ENCODE data around the gene SDR42E2. TPM values are rescaled to one million over a fixed set of nuclear protein-coding genes. Genes with fewer than 3 reads are reported as not detected.
"Not testable (repeated sequence)": the region's sequence is repeated elsewhere in the genome, so short reads cannot be mapped to it uniquely, and the experiment has no call there.

Gene SDR42E2
- polyA plus RNA-seq, 1 donor, result 0.22 TPM

DNA sequence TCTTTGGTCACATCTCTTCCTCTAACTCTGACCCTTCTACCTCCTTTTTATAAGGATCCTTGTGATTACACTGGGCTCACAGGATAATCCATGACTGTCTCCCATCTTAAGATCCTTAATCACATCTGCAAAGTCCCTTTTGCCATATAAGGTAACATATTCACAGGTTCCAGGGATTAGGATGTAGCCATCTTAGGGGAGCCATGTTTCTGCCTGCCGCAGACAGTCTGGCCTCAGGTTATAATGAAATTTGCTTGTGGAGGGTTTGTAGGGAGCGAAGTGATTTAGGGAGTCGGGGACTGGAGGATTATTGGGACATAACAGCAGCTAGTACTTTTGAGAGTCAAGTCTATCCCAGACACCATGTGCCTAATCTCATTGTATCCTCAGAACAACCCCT, 51.5 kb downstream of the SDR42E2 start:
- no peak for DNase-seq

DNA sequence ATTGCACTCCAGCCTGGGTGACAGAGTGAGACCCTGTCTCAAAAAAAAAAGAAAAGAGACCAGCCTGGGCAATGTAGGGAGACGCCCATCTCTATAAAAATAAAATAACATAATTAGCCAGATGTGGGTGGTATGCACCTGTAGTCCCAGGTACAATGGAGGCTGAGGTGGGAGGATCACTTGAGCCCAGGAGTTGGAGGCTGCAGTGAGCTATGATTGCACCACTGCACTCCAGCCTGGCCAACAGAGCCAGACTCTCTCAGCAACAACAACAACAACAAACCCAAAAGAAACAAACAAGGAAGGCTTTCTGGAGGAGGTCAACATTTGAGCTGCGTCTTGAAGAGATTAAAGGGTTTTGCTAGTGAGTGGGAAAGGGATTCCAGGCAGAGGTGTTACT, 52.1 kb downstream of the SDR42E2 start:
- no peak for DNase-seq

DNA sequence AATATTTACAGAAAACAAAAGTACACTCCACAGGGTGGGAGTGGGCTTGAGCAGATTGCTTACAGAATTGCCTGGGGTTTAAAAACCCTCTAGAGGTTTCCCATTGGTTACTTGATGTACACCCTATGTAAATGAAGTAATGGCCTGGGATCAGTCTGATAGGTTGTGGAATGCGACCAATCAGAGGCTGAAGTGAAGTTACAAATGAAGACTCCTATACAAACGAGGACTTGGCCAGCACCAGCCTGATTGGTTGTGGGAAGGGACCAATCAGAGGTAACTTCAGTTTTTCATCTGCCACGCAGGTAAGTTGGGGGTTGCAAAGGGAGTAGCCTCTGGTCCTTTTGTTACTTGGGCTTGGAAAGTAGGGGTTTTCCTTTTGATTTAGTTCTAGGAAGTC, 52.6 kb downstream of the SDR42E2 start:
- no peak for DNase-seq

DNA sequence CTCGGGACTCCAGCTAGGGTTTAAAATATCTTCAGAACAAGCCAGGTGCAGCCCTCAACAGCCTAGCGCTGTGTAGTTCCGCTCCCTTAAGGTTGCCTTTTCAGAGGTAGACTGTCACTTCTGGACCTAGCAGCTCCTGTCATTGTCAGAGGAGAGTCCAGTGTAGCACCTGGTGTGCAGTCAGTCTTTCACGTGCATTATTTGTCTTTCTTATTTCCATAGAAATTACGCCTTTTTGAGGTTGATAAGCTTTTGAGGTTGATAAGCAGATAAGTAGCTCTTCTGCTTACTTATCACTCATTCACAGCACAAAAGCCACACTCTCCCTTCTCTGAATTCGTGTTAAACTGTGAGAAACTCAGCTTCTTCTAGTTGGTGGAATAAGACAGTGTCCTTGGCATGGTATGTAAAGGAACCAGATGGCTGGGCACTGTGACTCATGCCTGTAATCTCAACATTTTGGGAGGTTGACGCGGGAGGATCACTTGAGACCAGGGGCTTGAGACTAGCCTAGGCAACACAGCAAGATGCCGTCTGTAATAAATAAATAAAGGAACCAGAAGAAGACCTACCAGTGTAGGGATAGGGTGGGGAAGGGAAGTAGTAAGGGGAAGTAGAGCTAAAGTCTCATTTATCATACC, 54.0 kb downstream of the SDR42E2 start:
- DNase-seq, result no peak

DNA sequence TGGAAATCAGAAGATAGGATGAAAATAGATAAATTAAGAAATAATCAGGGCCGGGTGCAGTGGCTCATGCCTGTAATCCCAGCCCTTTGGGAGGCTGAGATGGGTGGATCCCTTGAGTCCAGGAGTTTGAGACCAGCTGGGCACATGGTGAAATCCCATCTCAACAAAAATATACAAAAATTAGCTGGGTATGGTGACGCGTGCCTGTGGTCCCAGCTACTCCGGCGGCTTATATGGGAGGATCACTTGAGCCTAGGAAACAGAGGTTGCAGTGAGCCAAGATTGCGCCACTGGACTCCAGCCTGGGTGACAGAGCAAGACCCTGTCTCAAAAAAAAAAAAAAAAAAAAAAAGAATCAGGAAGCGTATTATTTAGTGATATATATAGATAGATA, 54.5 kb downstream of the SDR42E2 start:
- not testable (repeated sequence) for DNase-seq

DNA sequence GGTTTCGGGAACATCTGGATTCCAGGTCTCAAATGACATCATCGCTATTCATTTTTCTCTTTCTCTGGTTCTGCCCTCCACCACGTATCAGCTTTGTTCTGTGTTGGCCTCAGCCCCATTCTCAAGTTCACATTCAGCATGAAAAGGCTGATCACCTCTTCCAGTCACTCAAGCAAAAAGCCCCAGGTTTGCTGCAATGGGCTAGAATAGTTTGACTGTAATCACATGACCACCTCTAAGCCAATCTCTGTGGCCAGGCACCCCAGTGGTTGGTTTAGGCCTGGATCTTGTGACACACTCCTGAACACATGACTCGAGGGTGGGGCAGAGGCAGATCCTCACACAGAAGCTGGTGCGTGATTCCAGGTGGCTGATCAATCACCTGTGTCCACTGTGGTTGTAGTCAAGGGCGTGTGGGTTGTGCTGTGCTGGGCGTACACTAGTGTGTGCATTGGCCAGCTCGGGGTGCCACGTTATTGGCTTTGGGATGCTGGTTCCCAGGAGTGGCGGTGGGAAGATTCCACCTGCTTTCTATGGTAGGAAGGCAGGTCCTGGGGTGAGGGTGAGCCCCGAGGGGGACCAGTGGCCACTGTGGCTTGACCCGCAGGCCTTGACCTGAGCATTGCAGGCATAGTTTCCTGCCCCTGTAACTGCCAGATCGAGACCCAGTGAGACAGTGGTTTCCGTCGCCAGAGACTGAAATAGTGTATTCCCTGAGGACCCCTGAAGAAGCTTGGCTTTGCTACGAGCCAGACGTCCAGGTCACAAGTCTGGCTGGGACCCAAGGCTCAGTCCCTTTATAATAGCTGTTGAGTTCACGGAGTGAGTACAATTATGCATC, 55.8 kb downstream of the SDR42E2 start:
- no peak for DNase-seq

DNA sequence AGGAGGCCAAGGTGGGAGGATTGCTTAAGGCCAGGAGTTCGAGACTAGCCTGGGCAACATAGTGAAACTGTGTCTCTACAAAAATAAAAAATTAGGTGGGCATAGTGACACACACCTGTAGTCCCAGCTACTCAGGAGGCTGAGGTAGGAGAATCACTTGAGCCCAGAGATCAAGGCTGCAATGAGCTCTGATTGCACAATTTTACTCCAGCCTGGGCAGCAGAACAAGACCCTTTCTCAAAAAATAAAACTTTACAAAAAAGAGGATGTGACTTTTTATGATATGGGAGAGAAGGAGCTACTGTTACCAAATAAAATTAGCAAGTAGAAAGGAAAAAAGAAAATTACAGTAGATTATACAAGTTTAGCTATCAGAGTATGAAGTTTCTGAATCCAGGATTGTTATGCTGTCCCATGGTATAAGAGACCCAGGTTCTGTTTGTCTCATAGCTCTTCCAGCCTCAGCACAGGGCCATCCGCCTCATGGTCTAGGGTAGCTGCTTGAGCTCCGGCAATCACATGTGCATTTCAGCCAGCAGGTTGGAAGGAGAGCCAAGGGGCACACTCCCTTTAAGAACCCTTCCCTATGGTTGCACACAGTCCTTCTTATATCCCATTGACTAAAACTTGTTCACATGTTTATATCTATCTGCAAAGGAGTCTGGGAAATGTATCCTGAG, 57.2 kb downstream of the SDR42E2 start:
- no peak for DNase-seq

DNA sequence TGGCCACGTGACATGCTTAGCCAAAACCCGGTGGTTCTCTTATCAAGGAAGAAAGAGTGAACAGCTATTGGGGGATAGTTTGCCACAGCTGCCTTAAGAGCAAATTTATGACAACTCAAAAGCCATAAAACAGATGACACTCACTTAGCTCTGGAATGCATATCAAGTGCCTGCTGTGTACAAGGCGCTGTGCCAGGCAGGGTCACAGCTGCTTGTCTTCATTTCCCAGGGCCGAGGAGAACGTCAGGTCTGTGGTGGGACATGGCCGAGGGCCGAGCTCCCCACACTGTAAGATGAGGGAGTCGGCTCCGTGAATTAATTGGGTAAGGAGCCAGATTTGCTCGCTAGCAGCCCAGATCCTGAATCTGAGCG, 57.7 kb downstream of the SDR42E2 start:
- peak; percentile 29 for DNase-seq

DNA sequence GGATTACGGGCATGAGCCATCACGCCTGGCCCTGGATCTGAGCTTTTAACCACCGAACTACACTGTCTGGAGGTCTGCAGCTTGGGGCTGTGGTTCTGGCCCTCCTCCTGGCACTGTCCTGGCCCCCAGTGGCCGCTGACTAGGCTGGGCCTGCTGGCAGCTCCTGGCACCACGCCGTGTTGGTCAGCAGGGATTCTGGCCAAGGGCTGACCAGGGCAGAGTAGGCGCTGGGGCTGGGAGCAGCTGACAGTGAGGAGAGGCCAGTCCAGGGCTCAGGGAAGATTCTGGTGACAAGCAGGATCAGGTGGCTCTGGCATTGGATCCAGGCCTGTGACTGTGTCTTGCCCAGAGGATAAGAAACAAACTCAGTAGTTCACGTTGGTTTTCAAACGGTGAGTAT, 58.4 kb downstream of the SDR42E2 start:
- DNase-seq, result no peak

DNA sequence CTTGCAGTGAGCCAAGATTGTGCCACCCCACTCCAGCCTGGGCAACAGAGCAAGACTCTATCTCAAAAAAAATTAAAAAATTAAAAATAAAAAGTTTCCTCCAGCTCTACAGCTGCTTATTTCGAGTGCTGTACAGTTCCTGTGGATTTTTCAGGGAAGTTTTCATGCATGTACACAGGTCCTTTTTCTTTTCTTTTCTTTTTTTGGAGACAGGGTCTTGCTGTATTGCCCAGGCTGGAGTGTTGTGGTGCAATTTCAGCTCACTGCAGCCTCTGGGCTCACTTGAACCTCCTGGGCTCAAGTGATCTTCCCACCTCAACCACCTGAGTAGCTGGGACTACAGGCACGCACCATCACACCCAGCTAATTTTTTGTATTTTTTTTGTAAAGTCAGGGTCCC, 59.7 kb downstream of the SDR42E2 start:
- DNase-seq, result no peak

DNA sequence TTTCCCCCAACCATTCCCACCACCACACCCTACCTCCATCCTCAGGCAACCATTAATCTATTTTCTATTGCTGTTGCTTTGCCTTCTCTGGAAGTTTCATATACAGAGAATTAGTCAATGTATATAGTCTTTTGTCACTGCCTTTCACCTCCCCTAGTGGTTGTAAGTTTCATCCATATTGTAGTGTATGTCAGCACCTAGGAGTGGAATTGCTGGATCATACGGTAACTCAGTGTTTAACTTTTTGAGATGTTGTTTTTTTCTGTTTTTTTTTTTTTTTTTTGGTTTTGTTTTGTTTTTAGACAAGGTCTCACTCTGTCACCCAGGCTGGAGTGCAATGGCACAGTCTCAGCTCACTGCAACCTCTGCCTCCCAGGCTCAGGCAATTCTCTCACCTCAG, 60.7 kb downstream of the SDR42E2 start:
- no peak for DNase-seq

DNA sequence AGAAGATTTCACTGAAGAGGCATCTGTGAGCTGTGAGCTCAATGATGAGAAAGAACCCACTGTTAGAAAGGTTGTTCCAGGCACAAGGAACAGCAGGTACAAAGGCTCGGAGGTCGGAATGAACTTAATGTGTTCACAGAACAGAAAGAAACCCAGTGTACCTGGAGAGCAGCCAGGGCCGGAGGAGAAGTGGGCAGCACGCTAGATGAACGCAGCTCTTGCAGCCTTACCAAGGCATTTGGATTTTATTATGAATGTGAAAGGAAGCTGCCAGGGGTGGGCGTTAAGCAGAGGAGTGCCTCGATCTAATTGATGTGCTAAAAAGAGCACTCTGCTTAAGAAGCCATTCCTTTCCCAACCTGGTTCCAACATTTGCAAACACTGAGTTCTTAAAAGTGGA, 62.8 kb downstream of the SDR42E2 start:
- DNase-seq, result no peak

DNA sequence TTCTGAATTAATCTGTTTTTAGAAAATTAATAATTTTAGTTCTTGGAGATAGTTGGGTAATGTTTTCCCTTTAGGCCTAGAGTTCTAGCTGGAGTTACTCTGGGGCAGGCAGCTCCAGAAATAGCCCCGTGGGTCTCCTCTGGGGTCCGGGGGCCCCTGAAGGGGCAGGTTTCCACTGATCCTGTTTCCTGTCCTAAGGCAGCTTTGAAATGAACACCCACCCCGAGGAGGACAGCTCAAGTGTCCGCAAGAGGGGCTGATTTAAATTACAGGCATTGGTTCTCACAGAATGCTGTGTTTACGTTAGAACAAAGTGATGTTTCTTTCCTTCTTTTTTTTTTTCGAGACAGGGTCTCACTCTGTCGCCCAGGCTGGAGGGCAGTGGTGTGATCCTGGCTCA, 67.6 kb downstream of the SDR42E2 start:
- peak; percentile 18 for DNase-seq

DNA sequence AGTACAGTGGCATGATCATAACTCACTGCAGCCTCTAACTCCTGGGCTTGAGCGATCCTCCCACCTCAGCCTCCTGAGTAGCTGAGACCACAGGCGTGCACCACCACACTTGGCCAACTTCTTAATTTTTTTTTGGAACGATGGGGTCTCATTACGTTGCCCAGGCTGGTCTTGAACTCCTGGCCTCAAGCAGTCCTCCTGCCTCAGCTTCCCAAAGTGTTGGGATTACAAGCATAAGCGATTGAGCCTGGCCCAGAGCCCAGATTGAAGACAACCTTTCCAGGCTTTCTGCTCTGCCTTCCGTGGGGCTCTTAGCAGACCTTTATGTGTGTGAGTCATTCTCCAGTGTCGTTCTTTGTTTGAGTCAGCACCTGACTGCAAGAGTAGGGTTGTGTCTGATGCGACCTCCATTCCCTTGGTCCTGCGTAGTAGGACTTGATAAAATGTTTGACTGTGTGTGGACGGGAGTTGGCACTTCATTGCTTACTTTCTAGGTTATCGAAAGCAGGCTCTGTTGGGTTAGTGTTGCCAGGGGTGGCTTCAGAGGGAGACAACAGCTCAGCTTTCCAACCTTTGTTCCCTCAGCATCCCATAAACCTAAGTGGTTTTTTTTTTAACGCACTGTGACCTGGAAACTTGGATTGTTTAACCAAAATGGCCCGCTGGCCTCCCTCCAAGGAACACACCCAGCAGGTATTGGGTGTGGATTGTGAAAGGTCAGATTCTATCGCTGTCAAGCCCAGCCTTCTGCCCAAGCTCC, 70.2 kb downstream of the SDR42E2 start:
- DNase-seq, result no peak

DNA sequence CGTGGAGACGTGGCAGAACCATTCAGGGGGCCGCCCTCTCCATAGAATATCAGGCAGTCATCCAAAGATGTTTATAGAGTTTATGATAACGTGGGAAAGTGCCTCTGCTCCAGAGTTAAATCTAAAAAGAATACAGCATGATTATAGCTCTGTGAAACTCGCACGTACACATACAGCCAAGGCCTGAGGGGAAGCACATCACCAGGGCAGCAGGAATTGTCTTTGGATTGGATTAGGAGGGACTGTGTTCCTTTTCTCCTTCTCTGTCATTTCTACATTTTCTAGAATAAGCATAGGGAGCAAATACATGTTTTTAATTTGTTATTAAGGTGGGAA, 70.7 kb downstream of the SDR42E2 start:
- DNase-seq, result no peak

DNA sequence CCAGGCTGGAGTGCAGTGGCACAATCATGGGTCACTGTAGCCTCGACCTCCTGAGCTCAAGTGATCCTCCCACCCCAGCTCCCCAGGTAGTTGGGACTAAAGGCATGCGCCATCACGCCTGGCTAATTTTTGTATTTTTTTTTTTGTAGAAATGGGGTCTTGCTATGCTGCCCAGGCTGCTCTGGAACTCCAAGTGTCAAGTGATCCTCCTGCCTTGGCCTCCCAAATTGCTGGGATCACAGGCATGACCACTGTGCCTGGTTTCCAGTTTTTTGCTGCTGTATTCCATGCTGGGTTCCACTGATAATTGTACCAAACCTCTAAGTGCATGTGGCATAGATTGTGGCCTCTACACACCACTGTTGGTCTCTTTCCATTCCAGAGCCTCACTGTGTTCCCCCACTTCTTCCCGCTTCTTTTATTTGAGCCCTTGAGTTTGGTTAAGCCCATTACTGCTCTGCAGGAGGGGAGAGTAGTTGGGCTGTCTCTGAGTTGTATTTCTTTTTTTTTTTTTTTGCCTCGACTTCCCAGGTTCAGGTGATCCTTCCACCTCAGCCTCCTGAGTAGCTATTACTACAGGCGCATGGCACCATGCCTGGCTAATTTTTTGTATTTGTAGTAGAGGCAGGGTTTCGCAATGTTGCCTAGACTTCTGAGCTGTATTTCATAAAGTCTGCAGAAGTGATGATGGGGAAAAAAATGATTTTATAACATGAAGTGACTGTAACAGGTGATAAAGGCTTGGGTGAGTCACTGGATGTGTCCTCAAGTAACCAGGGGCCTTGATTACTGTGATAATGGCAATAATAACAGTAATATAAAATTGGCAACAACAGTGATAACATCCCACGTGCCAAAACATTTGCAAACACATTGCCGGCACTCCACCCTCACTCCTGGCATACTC, 73.8 kb downstream of the SDR42E2 start:
- DNase-seq, result no peak

DNA sequence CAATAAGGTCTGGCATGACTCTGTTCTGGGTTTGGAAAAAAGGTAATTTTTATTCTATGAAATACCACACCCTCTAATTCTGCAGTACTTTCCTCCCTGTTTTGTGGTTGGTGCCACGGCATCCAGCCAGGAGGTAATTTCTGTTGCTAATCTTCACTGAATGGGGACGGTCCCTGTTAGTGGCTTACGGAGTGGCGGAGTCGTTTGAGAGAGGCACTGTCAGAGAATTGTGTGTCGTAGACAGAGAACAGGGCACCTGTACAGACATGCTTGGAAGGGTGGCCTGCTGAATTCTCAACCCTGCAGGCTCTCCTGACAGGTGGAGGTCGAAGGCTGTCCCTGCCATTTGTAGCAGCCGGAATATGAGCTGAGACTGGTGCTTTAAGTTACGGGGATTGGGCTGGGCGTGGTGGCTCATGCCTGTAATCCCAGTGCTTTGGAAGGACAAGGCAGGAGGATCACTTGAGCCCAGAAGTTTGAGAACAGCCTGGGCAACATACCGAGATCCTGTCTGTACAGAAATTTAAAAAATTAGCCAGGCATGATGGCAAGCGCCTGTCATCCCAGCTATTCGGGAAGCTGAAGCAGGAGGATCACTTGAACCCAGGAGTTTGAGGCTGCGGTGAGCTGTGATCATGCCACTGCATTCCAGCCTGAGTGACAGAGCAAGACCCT, 77.0 kb downstream of the SDR42E2 start:
- DNase-seq, result no peak

DNA sequence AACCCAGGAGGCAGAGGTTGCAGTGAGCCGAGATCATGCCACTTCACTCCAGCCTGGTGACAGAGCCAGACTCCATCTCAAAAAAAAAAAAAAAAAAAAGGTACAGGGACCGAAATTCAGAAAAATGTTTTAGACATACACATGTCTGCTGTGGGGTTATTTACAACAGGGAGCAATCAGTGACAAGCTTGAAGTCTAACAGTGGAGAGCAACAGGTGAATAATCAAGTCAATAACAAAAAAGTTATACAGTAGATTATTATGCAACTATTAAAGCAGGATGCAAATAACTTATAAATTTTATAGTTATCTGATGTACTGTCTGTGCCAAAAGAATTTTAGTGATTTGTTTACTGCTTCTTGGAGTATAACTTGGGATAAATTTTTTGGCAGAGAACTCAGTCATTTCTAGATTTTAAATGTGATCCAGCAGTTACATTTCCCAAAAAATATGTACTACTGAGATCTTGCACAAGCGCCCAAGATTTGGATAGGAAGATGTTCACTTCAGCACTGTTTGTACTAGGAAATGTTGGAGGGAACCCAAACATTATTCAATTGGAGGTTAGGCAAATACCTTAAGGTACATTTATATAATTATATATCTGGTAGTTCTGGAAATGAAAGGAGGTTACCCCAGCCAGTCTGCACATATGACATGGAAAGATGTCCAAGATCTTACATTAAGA, 77.9 kb downstream of the SDR42E2 start:
- no peak for DNase-seq
